Endothelial cell of umbilical vein (primary cell): ENCODE results near the gene NTNG1. TPM values are rescaled to one million over a fixed set of nuclear protein-coding genes. Genes with fewer than 3 reads are reported as not detected.

Experiments used
- BruUV-seq: library from RNA; stranded (reverse); fragments of 400-500 nt; replicated peaks from 2 replicates; lab custom pipeline; 2021; lab: Mats Ljungman, UMichigan
- CTCF ChIA-PET: fragments of 300-600, 350-600 bp; sonication (Branson Sonifier 250); formaldehyde crosslinking; loops from one replicate; lab custom pipeline; 2021; ENCODE audit warnings: antibody characterized with exemption, inconsistent platforms; lab: Charles Lee
- POLR2A ChIA-PET: fragments of 300-600, 350-600 bp; sonication (Branson Sonifier 250); formaldehyde crosslinking; loops from one replicate; lab custom pipeline; 2021; ENCODE audit warnings: antibody characterized with exemption, inconsistent platforms; lab: Charles Lee
- DNase-seq: peaks from one replicate; pipeline ENCODE4 v3.0.0-alpha.2; 2011; ENCODE audit warnings: low read depth, low spot score
- FAIRE-seq: peaks from 2 replicates; lab custom pipeline; 2011; peaks lifted over from hg19 to GRCh38; lab: Jason Lieb, UNC
- H2AFZ ChIP-seq: 2 replicates; pipeline ENCODE4 v1.6.0; 2012; ENCODE audit warnings: low read depth, low read length, control low read depth, inconsistent platforms
- H3K27ac ChIP-seq: 2 replicates; pipeline ENCODE4 v1.5.1; 2011; ENCODE audit warnings: low read depth, mild to moderate bottlenecking, control low read depth, low read length, moderate library complexity; ENCODE audit not compliant: insufficient read depth
- H3K27me3 ChIP-seq, 2 experiments: 2 replicates each; pipeline versions ENCODE4 v1.6.0 to v1.6.1; 2011; ENCODE audit warnings: low read length in 2 of 2, mixed read lengths in 1 of 2; ENCODE audit not compliant: control insufficient read depth in 2 of 2, insufficient read depth in 2 of 2
- H3K36me3 ChIP-seq, 2 experiments: 2 replicates in 1 of 2; 3 replicates in 1 of 2; pipeline ENCODE4 v1.5.1; 2011; ENCODE audit warnings: low read length in 2 of 2, mild to moderate bottlenecking in 1 of 2, moderate library complexity in 1 of 2; ENCODE audit not compliant: control insufficient read depth in 2 of 2, insufficient read depth in 2 of 2; ENCODE audit errors: extremely low read depth in 1 of 2
- H3K4me1 ChIP-seq: 3 replicates; pipeline ENCODE4 v1.5.1; 2011; ENCODE audit warnings: mild to moderate bottlenecking, low read length; ENCODE audit not compliant: control insufficient read depth, insufficient read depth; ENCODE audit errors: extremely low read depth
- H3K4me2 ChIP-seq: 2 replicates; pipeline ENCODE4 v1.6.1; 2011; ENCODE audit warnings: low read length, control low read depth, mixed read lengths; ENCODE audit not compliant: insufficient read depth
- H3K4me3 ChIP-seq, 3 experiments: fragments of 200-600 bp in 1 of 3; sonication (generic), shearing (Covaris generic) in 1 of 3; replicated peaks in 1 of 3; 2 replicates each; pipeline ENCODE4 v1.5.1; 2011 to 2016; ENCODE audit warnings: control low read depth in 3 of 3, low read length in 3 of 3, mild to moderate bottlenecking in 2 of 3, inconsistent platforms in 1 of 3, low read depth in 1 of 3, moderate library complexity in 1 of 3; ENCODE audit not compliant: insufficient read depth in 1 of 3
- H3K79me2 ChIP-seq: 2 replicates; pipeline ENCODE4 v1.6.0; 2012; ENCODE audit warnings: low read length, inconsistent platforms; ENCODE audit not compliant: control insufficient read depth, insufficient read depth
- H3K9ac ChIP-seq: replicated peaks from 2 replicates; pipeline ENCODE3; 2011; ENCODE audit warnings: low read length, control low read depth; ENCODE audit not compliant: insufficient read depth; ENCODE audit errors: extremely low read depth
- H3K9me1 ChIP-seq: replicated peaks from 3 replicates; pipeline ENCODE4 v1.6.0; 2011; ENCODE audit warnings: mild to moderate bottlenecking, low read length; ENCODE audit not compliant: control insufficient read depth, insufficient read depth; ENCODE audit errors: extremely low read depth
- H3K9me3 ChIP-seq: replicated peaks from 2 replicates; pipeline ENCODE4 v1.5.1; 2012; ENCODE audit warnings: low read length, inconsistent platforms; ENCODE audit not compliant: control insufficient read depth, insufficient read depth
- H4K20me1 ChIP-seq: replicated peaks from 2 replicates; pipeline ENCODE3; 2011; ENCODE audit warnings: mild to moderate bottlenecking, low read length; ENCODE audit not compliant: control insufficient read depth, insufficient read depth; ENCODE audit errors: extremely low read depth
- EZH2 ChIP-seq: IDR thresholded peaks from 2 replicates; pipeline ENCODE4 v1.6.1; 2012; ENCODE audit warnings: borderline replicate concordance, low read depth, mild to moderate bottlenecking, moderate library complexity, low read length, inconsistent platforms; ENCODE audit not compliant: severe bottlenecking
- FOS ChIP-seq: IDR thresholded peaks from 2 replicates; pipeline ENCODE4 v1.6.1; 2011; ENCODE audit warnings: mild to moderate bottlenecking, low read length, moderate library complexity, borderline replicate concordance; ENCODE audit not compliant: insufficient read depth
- MYC ChIP-seq: IDR thresholded peaks from one replicate; pipeline ENCODE4 v1.6.1; 2011; ENCODE audit warnings: mild to moderate bottlenecking, low read depth, low read length
- POLR2A ChIP-seq: IDR thresholded peaks from 2 replicates; pipeline ENCODE4 v1.6.1; 2012; ENCODE audit warnings: low read depth, mild to moderate bottlenecking, control low read depth, low read length
- POLR2AphosphoS5 ChIP-seq: IDR thresholded peaks from 2 replicates; pipeline ENCODE4 v1.6.1; 2012; ENCODE audit warnings: low read depth, mild to moderate bottlenecking, control low read depth, low read length, moderate library complexity; ENCODE audit not compliant: insufficient read depth
- dilution Hi-C: fragments of 300-500 bp; cut with MboI; formaldehyde crosslinking; loops from one replicate; pipeline ENCODE4 v1.15.0; 2019; ENCODE audit warnings: low sequenced_read_pairs; ENCODE audit not compliant: extremely low pct_ligation_motif_present
- intact Hi-C: fragments of 100-400 bp; cut with micrococcal nuclease; formaldehyde crosslinking; loops from one replicate; pipeline ENCODE4 v1.10.0; 2022
- polyA plus RNA-seq, 4 experiments: library from polyadenylated mRNA; depleted of rRNA in 3 of 4; stranded (reverse) in 3 of 4; unstranded in 1 of 4; fragments of >200 nt; gene quantifications; 2 replicates each; pipeline versions ENCODE4 v1.2.1 to v1.2.3, GENCODE V29; 2011 to 2012; ENCODE audit warnings: missing spikeins in 1 of 4
- total RNA-seq: library from RNA; stranded (reverse); gene quantifications from 2 replicates; pipeline ENCODE4 v1.2.3, GENCODE V29; 2021
- TF ChIP-seq, protein P1 (sequence below): IDR thresholded peaks from 2 replicates; pipeline ENCODE4 v1.6.1; 2011; ENCODE audit not compliant: insufficient read depth, insufficient read length

The NTNG1 gene
- total and polyA plus RNA-seq, 2 donors (not counting 3 experiments of a cell fraction or from before 2014, with no cell fraction given): not detected

DNA sequence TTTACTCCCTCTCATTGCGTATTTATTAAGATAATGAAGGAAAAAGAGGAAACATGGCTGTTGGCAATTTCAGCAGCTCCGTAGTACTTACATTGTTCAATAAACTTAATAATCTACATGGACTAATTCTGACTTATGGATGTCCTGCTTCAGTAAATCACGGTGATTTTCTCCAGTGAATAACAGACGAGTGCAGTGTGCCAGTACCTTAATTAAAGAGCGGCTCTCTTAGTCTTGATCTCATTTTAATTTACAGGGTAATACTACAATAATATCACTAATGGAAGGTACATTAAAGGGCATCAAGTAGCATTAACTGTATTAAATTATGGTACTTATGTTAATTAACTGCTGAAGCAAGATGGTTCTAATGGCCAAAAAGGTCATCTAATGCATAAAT is 187.2 kb downstream of the NTNG1 start:
- Histone ChIP-seq H3K4me1 (no peaks in the 10 kb centered on the region), H3K9me1 (no peaks in the 10 kb centered on the region), H3K79me2 (no peaks in the 10 kb centered on the region), H3K4me2 (no peak overlapping the region), H3K27ac (no peak overlapping the region), H3K27me3 (no peaks in the 10 kb centered on the region), H2AFZ (no peak overlapping the region), H3K36me3 (no peaks in the 10 kb centered on the region), H3K4me3 (no peak overlapping the region), H4K20me1 (no peaks in the 10 kb centered on the region), H3K9ac (no peak overlapping the region), H3K9me3 (no peaks in the 10 kb centered on the region)
- POLR2A ChIA-PET: no interaction called here
- dilution Hi-C loops: no loop called here
- intact Hi-C loops: no loop called here
- TF ChIP-seq POLR2A: no peak
- no peak for TF ChIP-seq EZH2
- TF ChIP-seq POLR2AphosphoS5: no peak
- CTCF ChIA-PET: no interaction called here
- no peak for FAIRE-seq
- BruUV-seq: no TSS peak
- no peak for DNase-seq

DNA sequence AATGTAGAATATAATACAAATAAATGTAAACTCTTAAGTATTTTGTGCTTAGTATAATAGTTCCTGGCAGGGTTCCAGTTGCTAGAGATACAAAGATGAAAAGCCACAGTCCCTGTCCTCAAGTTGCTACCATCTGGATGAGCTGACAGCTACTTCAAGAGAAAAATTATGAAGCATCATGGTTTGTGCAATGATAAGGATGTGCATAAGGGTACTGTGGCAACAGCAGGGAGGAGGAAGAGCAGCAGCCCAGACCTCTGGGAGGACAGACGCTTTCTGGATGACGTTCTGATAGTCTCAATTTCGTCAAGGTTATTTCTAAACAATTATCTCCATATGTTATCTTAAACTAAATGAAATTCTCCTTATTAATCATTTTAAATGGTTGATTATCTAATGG is 198.9 kb downstream of the NTNG1 start:
- no peaks in the 10 kb centered on the region for H3K9me1 ChIP-seq
- intact Hi-C loops: no loop called here
- H3K27me3 ChIP-seq: no peaks in the 10 kb centered on the region
- ChIA-PET CTCF (no interaction called here), POLR2A (no interaction called here)
- TF ChIP-seq EZH2 (no peak), FOS (no peak), MYC (no peak)
- TF ChIP-seq, protein P1, sequence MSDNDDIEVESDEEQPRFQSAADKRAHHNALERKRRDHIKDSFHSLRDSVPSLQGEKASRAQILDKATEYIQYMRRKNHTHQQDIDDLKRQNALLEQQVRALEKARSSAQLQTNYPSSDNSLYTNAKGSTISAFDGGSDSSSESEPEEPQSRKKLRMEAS: no peak
- H3K9me3 ChIP-seq: no peaks in the 10 kb centered on the region
- H3K36me3 ChIP-seq: no peaks in the 10 kb centered on the region
- dilution Hi-C loops: no loop called here
- DNase-seq (no peak), FAIRE-seq (no peak)
- H2AFZ ChIP-seq: no peak overlapping the region
- H3K4me2 ChIP-seq: no peak overlapping the region
- BruUV-seq: no TSS peak
- H3K4me1 ChIP-seq: no peaks in the 10 kb centered on the region
- H4K20me1 ChIP-seq: no peaks in the 10 kb centered on the region
- no peak overlapping the region for H3K27ac ChIP-seq
- no peaks in the 10 kb centered on the region for H3K79me2 ChIP-seq
- no peak overlapping the region for H3K4me3 ChIP-seq
- H3K9ac ChIP-seq: no peak overlapping the region
